Endothelial cell of umbilical vein (primary cell): ENCODE results near the gene PCBD1. TPM values are rescaled to one million over a fixed set of nuclear protein-coding genes. Genes with fewer than 3 reads are reported as not detected.

Experiments
- BruUV-seq: library from RNA; stranded (reverse); fragments of 400-500 nt; replicated peaks from 2 replicates; lab custom pipeline; 2021; lab: Mats Ljungman, UMichigan
- CTCF ChIA-PET: fragments of 300-600, 350-600 bp; sonication (Branson Sonifier 250); formaldehyde crosslinking; loops from one replicate; lab custom pipeline; 2021; ENCODE audit warnings: antibody characterized with exemption, inconsistent platforms; lab: Charles Lee
- POLR2A ChIA-PET: fragments of 300-600, 350-600 bp; sonication (Branson Sonifier 250); formaldehyde crosslinking; loops from one replicate; lab custom pipeline; 2021; ENCODE audit warnings: antibody characterized with exemption, inconsistent platforms; lab: Charles Lee
- DNase-seq: peaks from one replicate; pipeline ENCODE4 v3.0.0-alpha.2; 2011; ENCODE audit warnings: low read depth, low spot score
- FAIRE-seq: peaks from 2 replicates; lab custom pipeline; 2011; peaks lifted over from hg19 to GRCh38; lab: Jason Lieb, UNC
- H2AFZ ChIP-seq: 2 replicates; pipeline ENCODE4 v1.6.0; 2012; ENCODE audit warnings: low read depth, low read length, control low read depth, inconsistent platforms
- H3K27ac ChIP-seq: 2 replicates; pipeline ENCODE4 v1.5.1; 2011; ENCODE audit warnings: low read depth, mild to moderate bottlenecking, control low read depth, low read length, moderate library complexity; ENCODE audit not compliant: insufficient read depth
- H3K27me3 ChIP-seq, 2 experiments: 2 replicates each; pipeline versions ENCODE4 v1.6.0 to v1.6.1; 2011; ENCODE audit warnings: low read length in 2 of 2, mixed read lengths in 1 of 2; ENCODE audit not compliant: control insufficient read depth in 2 of 2, insufficient read depth in 2 of 2
- H3K36me3 ChIP-seq, 2 experiments: 2 replicates in 1 of 2; 3 replicates in 1 of 2; pipeline ENCODE4 v1.5.1; 2011; ENCODE audit warnings: low read length in 2 of 2, mild to moderate bottlenecking in 1 of 2, moderate library complexity in 1 of 2; ENCODE audit not compliant: control insufficient read depth in 2 of 2, insufficient read depth in 2 of 2; ENCODE audit errors: extremely low read depth in 1 of 2
- H3K4me1 ChIP-seq: 3 replicates; pipeline ENCODE4 v1.5.1; 2011; ENCODE audit warnings: mild to moderate bottlenecking, low read length; ENCODE audit not compliant: control insufficient read depth, insufficient read depth; ENCODE audit errors: extremely low read depth
- H3K4me2 ChIP-seq: 2 replicates; pipeline ENCODE4 v1.6.1; 2011; ENCODE audit warnings: low read length, control low read depth, mixed read lengths; ENCODE audit not compliant: insufficient read depth
- H3K4me3 ChIP-seq, 3 experiments: fragments of 200-600 bp in 1 of 3; sonication (generic), shearing (Covaris generic) in 1 of 3; replicated peaks in 1 of 3; 2 replicates each; pipeline ENCODE4 v1.5.1; 2011 to 2016; ENCODE audit warnings: control low read depth in 3 of 3, low read length in 3 of 3, mild to moderate bottlenecking in 2 of 3, inconsistent platforms in 1 of 3, low read depth in 1 of 3, moderate library complexity in 1 of 3; ENCODE audit not compliant: insufficient read depth in 1 of 3
- H3K79me2 ChIP-seq: 2 replicates; pipeline ENCODE4 v1.6.0; 2012; ENCODE audit warnings: low read length, inconsistent platforms; ENCODE audit not compliant: control insufficient read depth, insufficient read depth
- H3K9ac ChIP-seq: replicated peaks from 2 replicates; pipeline ENCODE3; 2011; ENCODE audit warnings: low read length, control low read depth; ENCODE audit not compliant: insufficient read depth; ENCODE audit errors: extremely low read depth
- H3K9me1 ChIP-seq: replicated peaks from 3 replicates; pipeline ENCODE4 v1.6.0; 2011; ENCODE audit warnings: mild to moderate bottlenecking, low read length; ENCODE audit not compliant: control insufficient read depth, insufficient read depth; ENCODE audit errors: extremely low read depth
- H3K9me3 ChIP-seq: replicated peaks from 2 replicates; pipeline ENCODE4 v1.5.1; 2012; ENCODE audit warnings: low read length, inconsistent platforms; ENCODE audit not compliant: control insufficient read depth, insufficient read depth
- H4K20me1 ChIP-seq: replicated peaks from 2 replicates; pipeline ENCODE3; 2011; ENCODE audit warnings: mild to moderate bottlenecking, low read length; ENCODE audit not compliant: control insufficient read depth, insufficient read depth; ENCODE audit errors: extremely low read depth
- FOS ChIP-seq: IDR thresholded peaks from 2 replicates; pipeline ENCODE4 v1.6.1; 2011; ENCODE audit warnings: mild to moderate bottlenecking, low read length, moderate library complexity, borderline replicate concordance; ENCODE audit not compliant: insufficient read depth
- GATA2 ChIP-seq: IDR thresholded peaks from 2 replicates; pipeline ENCODE4 v1.7.0; 2011; ENCODE audit warnings: low read depth, mild to moderate bottlenecking, moderate library complexity, mixed read lengths, low read length; ENCODE audit not compliant: insufficient read length, insufficient read depth
- JUN ChIP-seq: IDR thresholded peaks from 2 replicates; pipeline ENCODE4 v1.6.1; 2011; ENCODE audit warnings: borderline replicate concordance, low read depth; ENCODE audit not compliant: insufficient read length, insufficient read depth
- POLR2A ChIP-seq: IDR thresholded peaks from 2 replicates; pipeline ENCODE4 v1.6.1; 2012; ENCODE audit warnings: low read depth, mild to moderate bottlenecking, control low read depth, low read length
- POLR2AphosphoS5 ChIP-seq: IDR thresholded peaks from 2 replicates; pipeline ENCODE4 v1.6.1; 2012; ENCODE audit warnings: low read depth, mild to moderate bottlenecking, control low read depth, low read length, moderate library complexity; ENCODE audit not compliant: insufficient read depth
- dilution Hi-C: fragments of 300-500 bp; cut with MboI; formaldehyde crosslinking; loops from one replicate; pipeline ENCODE4 v1.15.0; 2019; ENCODE audit warnings: low sequenced_read_pairs; ENCODE audit not compliant: extremely low pct_ligation_motif_present
- intact Hi-C: fragments of 100-400 bp; cut with micrococcal nuclease; formaldehyde crosslinking; loops from one replicate; pipeline ENCODE4 v1.10.0; 2022
- polyA plus RNA-seq, 4 experiments: library from polyadenylated mRNA; depleted of rRNA in 3 of 4; stranded (reverse) in 3 of 4; unstranded in 1 of 4; fragments of >200 nt; gene quantifications; 2 replicates each; pipeline versions ENCODE4 v1.2.1 to v1.2.3, GENCODE V29; 2011 to 2012; ENCODE audit warnings: missing spikeins in 1 of 4
- total RNA-seq: library from RNA; stranded (reverse); gene quantifications from 2 replicates; pipeline ENCODE4 v1.2.3, GENCODE V29; 2021
- TF ChIP-seq, protein P1 (sequence below), 2 donors: IDR thresholded peaks; 1 replicate in 1 of 2; 2 replicates in 1 of 2; pipeline ENCODE4 v1.5.1; 2011; ENCODE audit warnings: low read length in 2 of 2, mild to moderate bottlenecking in 2 of 2, moderate library complexity in 2 of 2, control low read depth in 1 of 2, inconsistent platforms in 1 of 2, low read depth in 1 of 2; ENCODE audit not compliant: insufficient read depth in 1 of 2; ENCODE audit errors: extremely low read depth in 1 of 2

PCBD1 gene
- total and polyA plus RNA-seq, 2 donors (not counting 3 experiments of a cell fraction or from before 2014, with no cell fraction given): 95.7 to 113 TPM

DNA sequence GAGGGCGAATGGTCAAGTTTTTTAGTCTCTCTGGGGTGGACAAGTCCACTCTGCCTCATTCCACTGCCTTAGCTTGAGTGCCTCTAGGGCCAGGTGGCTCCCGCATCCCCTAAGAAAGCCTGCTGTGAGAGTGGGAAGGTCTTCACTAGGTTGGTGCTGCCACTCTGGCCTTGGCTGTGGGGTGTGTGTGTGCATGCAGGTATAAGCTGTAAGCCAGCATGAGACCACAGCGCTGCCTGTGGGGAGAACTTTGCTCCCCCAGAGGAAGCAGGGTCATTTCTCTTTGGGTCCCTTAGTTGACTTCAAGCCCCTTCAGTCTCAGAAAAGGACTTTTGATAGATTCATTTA is 25.5 kb upstream of the PCBD1 start:
- intact Hi-C loops (no loop called here), dilution Hi-C loops (no loop called here)
- ChIA-PET CTCF (interaction anchor here (3.6 kb wide), 1 partner anchor 11 kb away, joined by 15 read pairs; no protein-coding TSS in a partner anchor), POLR2A (no interaction called here)
- H3K9ac ChIP-seq: no peak overlapping the region
- no peaks in the 10 kb centered on the region for H4K20me1 ChIP-seq
- BruUV-seq: no TSS peak
- FAIRE-seq (no peak), DNase-seq (no peak)
- no peaks in the 10 kb centered on the region for H3K79me2 ChIP-seq
- H2AFZ ChIP-seq: no peak overlapping the region
- H3K4me3 ChIP-seq: no peak overlapping the region
- H3K27ac ChIP-seq: no peak overlapping the region
- no peaks in the 10 kb centered on the region for H3K36me3 ChIP-seq
- H3K4me2 ChIP-seq: no peak overlapping the region
- H3K27me3 ChIP-seq: peaks cover 0 to 10% of the 10 kb centered on the region in 2 experiments
- H3K4me1 ChIP-seq: no peaks in the 10 kb centered on the region
- H3K9me3 ChIP-seq: no peaks in the 10 kb centered on the region
- TF ChIP-seq FOS: no peak
- no peaks in the 10 kb centered on the region for H3K9me1 ChIP-seq

DNA sequence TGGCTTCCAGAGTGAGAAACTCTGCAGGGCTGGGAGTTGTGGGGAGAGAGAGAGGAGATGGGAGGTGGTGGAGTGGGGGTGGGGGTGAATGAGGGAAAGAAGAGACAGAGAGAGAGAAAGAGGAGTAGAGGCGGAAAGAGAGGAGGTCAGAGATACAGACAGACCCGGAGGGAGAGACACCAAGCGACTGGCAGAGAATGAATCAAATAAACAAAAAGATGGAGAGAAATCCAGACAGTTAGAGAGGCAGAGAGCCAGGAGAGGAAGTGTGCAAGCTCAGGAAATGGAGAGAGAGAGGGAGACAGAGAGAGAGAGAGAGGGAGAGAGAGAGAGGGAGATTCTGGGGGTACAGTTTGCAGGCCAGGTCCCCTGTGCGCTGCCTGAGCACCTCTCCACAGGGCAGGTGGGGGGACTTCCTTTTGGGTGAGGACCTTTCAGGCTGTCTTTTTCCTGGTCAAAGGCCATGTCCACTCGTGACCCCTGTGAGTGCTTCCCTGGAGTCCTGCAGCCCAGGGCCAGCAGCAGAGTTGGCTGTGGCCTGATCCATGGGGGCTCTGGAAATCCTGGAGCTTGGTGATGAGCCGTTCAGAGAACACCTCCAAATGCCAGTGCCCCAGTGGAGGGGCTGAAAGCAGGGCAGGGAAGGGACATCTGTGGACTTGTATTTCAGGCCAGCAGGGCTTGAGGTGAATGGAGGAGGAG is 25.0 kb upstream of the PCBD1 start:
- ChIA-PET POLR2A (no interaction called here), CTCF (interaction anchor here (0.6 to 3.6 kb wide), 4 partner anchors 8 to 13 kb away, joined by 3 to 15 read pairs (median 3); no protein-coding TSS in a partner anchor)
- Histone ChIP-seq H3K4me2 (no peak overlapping the region), H3K9me3 (no peaks in the 10 kb centered on the region), H3K36me3 (no peaks in the 10 kb centered on the region), H3K79me2 (no peaks in the 10 kb centered on the region), H3K4me3 (no peak overlapping the region), H4K20me1 (no peaks in the 10 kb centered on the region), H3K9ac (no peak overlapping the region), H3K4me1 (no peaks in the 10 kb centered on the region), H3K27me3 (peaks cover 0 to 10% of the 10 kb centered on the region in 2 experiments), H2AFZ (no peak overlapping the region), H3K9me1 (no peaks in the 10 kb centered on the region), H3K27ac (no peak overlapping the region)
- intact Hi-C loops: no loop called here
- no TSS peak for BruUV-seq
- dilution Hi-C loops: no loop called here
- TF ChIP-seq GATA2 (no peak), JUN (no peak), POLR2A (no peak), FOS (no peak), POLR2AphosphoS5 (no peak)
- TF ChIP-seq, protein P1, sequence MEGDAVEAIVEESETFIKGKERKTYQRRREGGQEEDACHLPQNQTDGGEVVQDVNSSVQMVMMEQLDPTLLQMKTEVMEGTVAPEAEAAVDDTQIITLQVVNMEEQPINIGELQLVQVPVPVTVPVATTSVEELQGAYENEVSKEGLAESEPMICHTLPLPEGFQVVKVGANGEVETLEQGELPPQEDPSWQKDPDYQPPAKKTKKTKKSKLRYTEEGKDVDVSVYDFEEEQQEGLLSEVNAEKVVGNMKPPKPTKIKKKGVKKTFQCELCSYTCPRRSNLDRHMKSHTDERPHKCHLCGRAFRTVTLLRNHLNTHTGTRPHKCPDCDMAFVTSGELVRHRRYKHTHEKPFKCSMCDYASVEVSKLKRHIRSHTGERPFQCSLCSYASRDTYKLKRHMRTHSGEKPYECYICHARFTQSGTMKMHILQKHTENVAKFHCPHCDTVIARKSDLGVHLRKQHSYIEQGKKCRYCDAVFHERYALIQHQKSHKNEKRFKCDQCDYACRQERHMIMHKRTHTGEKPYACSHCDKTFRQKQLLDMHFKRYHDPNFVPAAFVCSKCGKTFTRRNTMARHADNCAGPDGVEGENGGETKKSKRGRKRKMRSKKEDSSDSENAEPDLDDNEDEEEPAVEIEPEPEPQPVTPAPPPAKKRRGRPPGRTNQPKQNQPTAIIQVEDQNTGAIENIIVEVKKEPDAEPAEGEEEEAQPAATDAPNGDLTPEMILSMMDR (IDR thresholded peaks at IDR 0.05; ENCODE audit: extremely low read depth in 1 of 2, insufficient read depth in 1 of 2, low read depth in 1 of 2, low read length in 2 of 2): no peak
- FAIRE-seq (no peak), DNase-seq (no peak)
